A673 (cell line): ENCODE data around the gene ATAD3C. TPM values are rescaled to one million over a fixed set of nuclear protein-coding genes. Genes with fewer than 3 reads are reported as not detected.
"Not testable (repeated sequence)": the region's sequence is repeated elsewhere in the genome, so short reads cannot be mapped to it uniquely, and the experiment has no call there.

Experiments
- BruUV-seq: library from RNA; stranded (reverse); fragments of 400-500 nt; replicated peaks from 2 replicates; lab custom pipeline; 2021; lab: Mats Ljungman, UMichigan
- CTCF ChIA-PET: fragments of 300-600 bp; sonication (Branson Sonifier 250); formaldehyde crosslinking; loops from one replicate; lab custom pipeline; 2022; ENCODE audit warnings: antibody characterized with exemption; lab: Charles Lee
- POLR2A ChIA-PET: fragments of 300-600 bp; sonication (Branson Sonifier 250); formaldehyde crosslinking; loops from one replicate; lab custom pipeline; 2022; ENCODE audit warnings: antibody characterized with exemption; ENCODE audit not compliant: low non-redundant PET; lab: Charles Lee
- DNase-seq: peaks from one replicate; pipeline ENCODE4 v3.0.0-alpha.2; 2015; ENCODE audit warnings: low spot score
- H3K27ac ChIP-seq: fragments of 200-600 bp; sonication (generic); 2 replicates; pipeline ENCODE4 v1.5.1; 2016; ENCODE audit warnings: mixed run types, low read depth, mild to moderate bottlenecking, mixed read lengths, antibody characterized with exemption, low read length; ENCODE audit not compliant: poor library complexity, severe bottlenecking
- H3K27me3 ChIP-seq: fragments of 200-600 bp; sonication (generic); replicated peaks from 2 replicates; pipeline ENCODE4 v1.6.1; 2017; ENCODE audit warnings: mixed run types, low read depth, mild to moderate bottlenecking, mixed read lengths, antibody characterized with exemption, low read length; ENCODE audit not compliant: insufficient read depth, poor library complexity
- H3K36me3 ChIP-seq: fragments of 200-600 bp; sonication (generic); 2 replicates; pipeline ENCODE4 v1.6.1; 2016; ENCODE audit warnings: mixed run types, mild to moderate bottlenecking, mixed read lengths, antibody characterized with exemption, low read length; ENCODE audit not compliant: insufficient read depth, poor library complexity, severe bottlenecking
- H3K4me1 ChIP-seq: fragments of 200-600 bp; sonication (generic); 2 replicates; pipeline ENCODE4 v1.6.1; 2017; ENCODE audit warnings: mixed run types, mild to moderate bottlenecking, mixed read lengths, antibody characterized with exemption, low read length; ENCODE audit not compliant: insufficient read depth, poor library complexity, severe bottlenecking
- H3K4me3 ChIP-seq: fragments of 200-600 bp; sonication (generic); 2 replicates; pipeline ENCODE4 v1.5.1; 2016; ENCODE audit warnings: low read depth, mixed run types, mild to moderate bottlenecking, mixed read lengths, low read length; ENCODE audit not compliant: poor library complexity, severe bottlenecking
- H3K9me3 ChIP-seq: fragments of 200-600 bp; sonication (generic); 2 replicates; pipeline ENCODE4 v1.6.1; 2016; ENCODE audit warnings: mixed run types, low read depth, mild to moderate bottlenecking, mixed read lengths, antibody characterized with exemption, low read length; ENCODE audit not compliant: poor library complexity, severe bottlenecking
- EZH2 ChIP-seq: fragments of 200-600 bp; sonication (generic); IDR thresholded peaks from 2 replicates; pipeline ENCODE4 v1.6.1; 2017; ENCODE audit warnings: borderline replicate concordance, low read depth, mild to moderate bottlenecking, mixed read lengths, antibody characterized with exemption, low read length; ENCODE audit not compliant: poor library complexity, severe bottlenecking
- intact Hi-C: fragments of 100-400 bp; cut with micrococcal nuclease; formaldehyde crosslinking; loops from one replicate; pipeline ENCODE4 v1.10.0; 2022; ENCODE audit not compliant: unreplicated experiment
- total RNA-seq: library from RNA; stranded (reverse); gene quantifications from 2 replicates; pipeline ENCODE4 v1.2.3, GENCODE V29; 2021
- TF ChIP-seq, protein P1 (sequence below): fragments of 300-800, 200-600 bp; sonication (generic); conservative IDR thresholded peaks from 2 replicates; pipeline ENCODE4 v1.5.1; 2017; ENCODE audit warnings: low read depth, mild to moderate bottlenecking, antibody characterized with exemption, low read length, moderate library complexity, mixed read lengths

ATAD3C gene
- total RNA-seq, 1 experiment from 2014 or later, result 0.39 TPM

GRCh38 chr1:1483714-1484113, 34.2 kb downstream of the ATAD3C start:
- no peaks in the 10 kb centered on the region for H3K27me3 ChIP-seq
- peaks cover 38% of the 10 kb centered on the region for H3K36me3 ChIP-seq
- TF ChIP-seq, protein P1, sequence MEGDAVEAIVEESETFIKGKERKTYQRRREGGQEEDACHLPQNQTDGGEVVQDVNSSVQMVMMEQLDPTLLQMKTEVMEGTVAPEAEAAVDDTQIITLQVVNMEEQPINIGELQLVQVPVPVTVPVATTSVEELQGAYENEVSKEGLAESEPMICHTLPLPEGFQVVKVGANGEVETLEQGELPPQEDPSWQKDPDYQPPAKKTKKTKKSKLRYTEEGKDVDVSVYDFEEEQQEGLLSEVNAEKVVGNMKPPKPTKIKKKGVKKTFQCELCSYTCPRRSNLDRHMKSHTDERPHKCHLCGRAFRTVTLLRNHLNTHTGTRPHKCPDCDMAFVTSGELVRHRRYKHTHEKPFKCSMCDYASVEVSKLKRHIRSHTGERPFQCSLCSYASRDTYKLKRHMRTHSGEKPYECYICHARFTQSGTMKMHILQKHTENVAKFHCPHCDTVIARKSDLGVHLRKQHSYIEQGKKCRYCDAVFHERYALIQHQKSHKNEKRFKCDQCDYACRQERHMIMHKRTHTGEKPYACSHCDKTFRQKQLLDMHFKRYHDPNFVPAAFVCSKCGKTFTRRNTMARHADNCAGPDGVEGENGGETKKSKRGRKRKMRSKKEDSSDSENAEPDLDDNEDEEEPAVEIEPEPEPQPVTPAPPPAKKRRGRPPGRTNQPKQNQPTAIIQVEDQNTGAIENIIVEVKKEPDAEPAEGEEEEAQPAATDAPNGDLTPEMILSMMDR, result no peak
- no peak for TF ChIP-seq EZH2
- H3K9me3 ChIP-seq, result no peaks in the 10 kb centered on the region
- ChIA-PET POLR2A (no interaction called here), CTCF (interaction anchor here (0.7 kb wide), 1 partner anchor 43 kb away, joined by 5 read pairs; no protein-coding TSS in a partner anchor)
- BruUV-seq, result no TSS peak
- intact Hi-C loops, result no loop called here
- H3K27ac ChIP-seq, result no peak overlapping the region
- no peaks in the 10 kb centered on the region for H3K4me1 ChIP-seq
- no peak for DNase-seq
- H3K4me3 ChIP-seq, result no peak overlapping the region

- CTCF ChIA-PET, result not testable (repeated sequence)
Measured at GRCh38 chr1:1484976-1485750, 35.7 kb downstream of the ATAD3C start.

GRCh38 chr1:1485755-1486317, 36.3 kb downstream of the ATAD3C start:
- DNase-seq, intact Hi-C loops, H3K4me3 ChIP-seq, H3K27me3 ChIP-seq, BruUV-seq, H3K9me3 ChIP-seq, CTCF ChIA-PET, H3K27ac ChIP-seq, POLR2A ChIA-PET, H3K4me1 ChIP-seq: not testable (repeated sequence)
- peaks cover 45% of the 10 kb centered on the region for H3K36me3 ChIP-seq

More at GRCh38 chr1:1484976-1485750, 35.7 kb downstream of the ATAD3C start:
- H3K27ac ChIP-seq, BruUV-seq, H3K27me3 ChIP-seq, H3K9me3 ChIP-seq, intact Hi-C loops, POLR2A ChIA-PET, H3K4me1 ChIP-seq, DNase-seq, H3K4me3 ChIP-seq: not testable (repeated sequence)
- H3K36me3 ChIP-seq, result peaks cover 40% of the 10 kb centered on the region

DNA sequence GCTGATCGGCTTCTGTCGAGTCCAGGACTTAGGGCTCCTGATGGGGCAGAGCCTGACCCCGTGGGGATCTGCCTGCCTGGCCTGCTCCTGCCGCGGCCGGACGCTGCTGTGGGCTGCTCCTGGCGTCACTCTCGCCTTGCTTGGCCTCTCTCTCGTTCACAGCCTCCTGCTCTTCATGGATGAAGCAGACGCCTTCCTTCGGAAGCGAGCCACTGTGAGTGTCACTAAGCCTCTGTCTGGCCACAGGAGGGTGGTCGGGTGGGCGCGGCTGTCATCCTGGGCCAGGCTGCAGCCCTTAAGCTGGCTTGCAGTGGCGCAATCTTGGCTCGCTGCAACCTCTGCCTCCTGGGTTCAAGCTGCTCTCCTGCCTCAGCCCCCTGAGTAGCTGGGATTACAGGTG, 38.2 kb downstream of the ATAD3C start:
- no peak overlapping the region for H3K27ac ChIP-seq
- H3K27me3 ChIP-seq, result no peaks in the 10 kb centered on the region
- no TSS peak for BruUV-seq
- ChIA-PET POLR2A (no interaction called here), CTCF (no interaction called here)
- TF ChIP-seq, protein P1, result no peak
- no peak for TF ChIP-seq EZH2
- H3K4me1 ChIP-seq, result no peaks in the 10 kb centered on the region
- no peak for DNase-seq
- intact Hi-C loops, result no loop called here
- peaks cover 50% of the 10 kb centered on the region for H3K36me3 ChIP-seq
- H3K4me3 ChIP-seq, result no peak overlapping the region
- no peaks in the 10 kb centered on the region for H3K9me3 ChIP-seq
